ENCODE results near the gene TJAP1. TPM values are rescaled to one million over a fixed set of nuclear protein-coding genes. Genes with fewer than 3 reads are reported as not detected.

Gene TJAP1
- total and polyA plus RNA-seq, 2 of the 8 experiments (the other 6 are each of a cell fraction or from before 2014, with no cell fraction given), result 30.7 to 40.4 TPM

DNA sequence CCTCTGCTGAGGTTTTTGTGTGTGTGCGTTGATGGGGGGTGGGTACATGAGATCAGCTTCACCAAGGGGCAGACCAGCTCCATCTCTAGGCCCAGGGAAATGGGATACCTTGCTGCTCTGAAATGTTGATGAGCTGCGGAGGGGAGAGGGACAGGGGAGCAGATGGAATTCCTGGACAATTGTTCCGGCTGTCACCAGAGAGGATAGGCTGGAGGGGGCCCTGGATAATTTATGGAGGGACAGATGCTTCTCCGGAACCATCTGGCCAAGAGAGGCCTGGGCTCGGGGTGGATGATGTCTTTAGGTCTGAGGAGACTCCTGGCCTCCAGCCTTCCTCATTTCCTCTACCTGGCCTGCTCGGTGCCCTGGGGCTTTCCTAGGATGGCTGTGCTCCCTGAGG, 1.9 kb upstream of the TJAP1 start:
- no peak overlapping the region for H2BK15ac ChIP-seq (ENCODE audit: low read length)
- H3K23me2 ChIP-seq (ENCODE audit: low read depth, low read length), result peaks cover 4% of the 10 kb centered on the region; the same call in 1 of the 2 replicates
- no peak overlapping the region for H2AFZ ChIP-seq (ENCODE audit: low read length)
- H2BK5ac ChIP-seq (ENCODE audit: low read depth, low read length), result no peak overlapping the region
- H3K9ac ChIP-seq (replicated peaks in 1 of 4; ENCODE audit: extremely low read depth in 1 of 4, low read depth in 3 of 4, low read length in 3 of 4), result no peak overlapping the region
- H3K4me2 ChIP-seq (ENCODE audit: insufficient read depth in 1 of 2, low read depth in 2 of 2, low read length in 2 of 2), result no peak overlapping the region
- peaks cover 14 to 27% of the 10 kb centered on the region in 2 experiments for H3K79me2 ChIP-seq (ENCODE audit: control insufficient read depth in 1 of 2, insufficient read depth in 2 of 2, low read length in 2 of 2)
- H4K5ac ChIP-seq (ENCODE audit: insufficient read length, low read depth, low read length), result no peak overlapping the region
- H3K36me3 ChIP-seq (ENCODE audit: control insufficient read depth in 2 of 4, insufficient read depth in 4 of 4, low read length in 3 of 4), result no peaks in the 10 kb centered on the region
- H2BK20ac ChIP-seq (ENCODE audit: low read length), result no peak overlapping the region
- H3K4ac ChIP-seq (replicated peaks; ENCODE audit: insufficient read length, low read depth, low read length), result no peak overlapping the region
- ChIA-PET POLR2A (ENCODE audit: partially characterized antibody) (interaction anchor here (1.0 to 1.3 kb wide), 2 partner anchors 11 to 497 kb away, joined by 3 read pairs; partner anchors contain the start of gene PEX6), CTCF (ENCODE audit: partially characterized antibody) (interaction anchor here (0.6 to 32.9 kb wide), 7 partner anchors 11 to 205 kb away, joined by 3 to 536 read pairs (median 3); partner anchors contain the start of gene LRRC73)
- H4K8ac ChIP-seq (ENCODE audit: extremely low read depth, insufficient read depth, low read length), result no peak overlapping the region
- no peaks in the 10 kb centered on the region for H3K9me3 ChIP-seq (ENCODE audit: insufficient read depth in 2 of 2, low read depth in 1 of 2, low read length in 1 of 2)
- peak overlapping the region; percentile 27 for H4K91ac ChIP-seq (replicated peaks; ENCODE audit: insufficient read length, low read length)
- H4K20me1 ChIP-seq (replicated peaks in 1 of 2; ENCODE audit: control insufficient read depth in 1 of 2, insufficient read depth in 2 of 2, low read length in 2 of 2), result no peaks in the 10 kb centered on the region
- H3K14ac ChIP-seq (ENCODE audit: insufficient read length), result no peak overlapping the region
- H3K79me1 ChIP-seq (ENCODE audit: low read depth, low read length), result peaks cover 5% of the 10 kb centered on the region; the same call in 1 of the 2 replicates
- H3K18ac ChIP-seq (ENCODE audit: extremely low read depth, low read length), result no peak overlapping the region
- WGBS, 2 experiments (ENCODE audit: extremely low coverage in 1 of 2, insufficient coverage in 1 of 2, insufficient read length in 1 of 2, insufficient replicate concordance in 2 of 2, low coverage in 1 of 2, low lambda C conversion rate in 2 of 2, missing lambda C conversion rate in 1 of 2), result 90% methylated on average over 6 of the region's 6 CpGs; no CpG with 5 or more reads in 1 of the 2 experiments
- no peaks in the 10 kb centered on the region for H3K27me3 ChIP-seq (replicated peaks in 1 of 4; ENCODE audit: control insufficient read depth in 3 of 4, extremely low read depth in 1 of 4, insufficient read depth in 3 of 4, low read length in 3 of 4)
- no peak for FAIRE-seq
- no peak overlapping the region for H2AK5ac ChIP-seq (ENCODE audit: low read depth, low read length)
- H2BK12ac ChIP-seq (ENCODE audit: low read depth, low read length), result peak overlapping the region; percentile 60; the same call in 1 of the 2 replicates
- no peak overlapping the region for H3K56ac ChIP-seq (replicated peaks; ENCODE audit: insufficient read length, low read depth, low read length)
- no peak overlapping the region for H3K4me3 ChIP-seq (ENCODE audit: extremely low read depth in 1 of 4, insufficient read depth in 2 of 4, low read depth in 3 of 4, low read length in 4 of 4)
- H3K27ac ChIP-seq (ENCODE audit: low read depth, low read length), result no peak overlapping the region
- H2BK120ac ChIP-seq (replicated peaks; ENCODE audit: low read depth, low read length), result no peak overlapping the region
- peaks cover 0 to 7% (median 6%) of the 10 kb centered on the region in 4 experiments; a peak in 5 of 7 replicates for H3K4me1 ChIP-seq (replicated peaks in 1 of 4; ENCODE audit: control insufficient read depth in 3 of 4, insufficient read depth in 4 of 4, low read length in 3 of 4)
- H3K23ac ChIP-seq (ENCODE audit: insufficient read length), result no peak overlapping the region
- no peak for DNase-seq (ENCODE audit: low read depth in 1 of 2, low spot score in 2 of 2)
- no peak for TF ChIP-seq CTCF (IDR thresholded peaks at IDR 0.05; ENCODE audit: control extremely low read depth in 1 of 3, insufficient read depth in 1 of 3, low read depth in 1 of 3, low read length in 3 of 3)
- TF ChIP-seq POU5F1 (IDR thresholded peaks at IDR 0.05; ENCODE audit: low read depth, low read length), result no peak
- TF ChIP-seq EZH2 (IDR thresholded peaks at IDR 0.05; ENCODE audit: low read depth, low read length, severe bottlenecking), result no peak
- TF ChIP-seq SP4 (IDR thresholded peaks at IDR 0.05; ENCODE audit: low read length), result no peak
- no peak for TF ChIP-seq CTBP2 (IDR thresholded peaks at IDR 0.05; ENCODE audit: borderline replicate concordance, insufficient read depth, insufficient read length, low read length)
- no peak for TF ChIP-seq KDM1A (IDR thresholded peaks at IDR 0.05; ENCODE audit: borderline replicate concordance, low read length)
- no peak for TF ChIP-seq BCL11A (IDR thresholded peaks at IDR 0.05; ENCODE audit: low read depth in 2 of 2, low read length in 2 of 2)
- TF ChIP-seq ASH2L (IDR thresholded peaks at IDR 0.05; ENCODE audit: low read length), result no peak
- TF ChIP-seq, protein P1, sequence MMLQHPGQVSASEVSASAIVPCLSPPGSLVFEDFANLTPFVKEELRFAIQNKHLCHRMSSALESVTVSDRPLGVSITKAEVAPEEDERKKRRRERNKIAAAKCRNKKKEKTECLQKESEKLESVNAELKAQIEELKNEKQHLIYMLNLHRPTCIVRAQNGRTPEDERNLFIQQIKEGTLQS (IDR thresholded peaks at IDR 0.05; ENCODE audit: insufficient read depth, low read depth, low read length), result no peak
- no peak for TF ChIP-seq JUN (IDR thresholded peaks at IDR 0.05; ENCODE audit: low read depth, low read length)
- TF ChIP-seq KDM5A (IDR thresholded peaks at IDR 0.05; ENCODE audit: low read length), result no peak

Measured in H1 (cell line).